Thyroid gland (tissue), 4 donors: ENCODE results near the gene GDF3.

Source experiments
- CTCF ChIP-seq, 6 experiments: fragments of 200-600 bp in 3 of 6; fragments of 450-650 bp in 3 of 6; sonication (generic) in 3 of 6; IDR thresholded peaks; one replicate each; pipeline ENCODE4 v1.5.1; 2016 to 2019; ENCODE audit warnings: antibody characterized with exemption in 6 of 6, mild to moderate bottlenecking in 2 of 6, inconsistent platforms in 1 of 6, moderate library complexity in 1 of 6
- POLR2A ChIP-seq, 2 donors: fragments of 450-650 bp; IDR thresholded peaks; one replicate each; pipeline ENCODE4 v1.6.1; 2017; ENCODE audit warnings: antibody characterized with exemption in 2 of 2, mild to moderate bottlenecking in 2 of 2, moderate library complexity in 1 of 2

DNA sequence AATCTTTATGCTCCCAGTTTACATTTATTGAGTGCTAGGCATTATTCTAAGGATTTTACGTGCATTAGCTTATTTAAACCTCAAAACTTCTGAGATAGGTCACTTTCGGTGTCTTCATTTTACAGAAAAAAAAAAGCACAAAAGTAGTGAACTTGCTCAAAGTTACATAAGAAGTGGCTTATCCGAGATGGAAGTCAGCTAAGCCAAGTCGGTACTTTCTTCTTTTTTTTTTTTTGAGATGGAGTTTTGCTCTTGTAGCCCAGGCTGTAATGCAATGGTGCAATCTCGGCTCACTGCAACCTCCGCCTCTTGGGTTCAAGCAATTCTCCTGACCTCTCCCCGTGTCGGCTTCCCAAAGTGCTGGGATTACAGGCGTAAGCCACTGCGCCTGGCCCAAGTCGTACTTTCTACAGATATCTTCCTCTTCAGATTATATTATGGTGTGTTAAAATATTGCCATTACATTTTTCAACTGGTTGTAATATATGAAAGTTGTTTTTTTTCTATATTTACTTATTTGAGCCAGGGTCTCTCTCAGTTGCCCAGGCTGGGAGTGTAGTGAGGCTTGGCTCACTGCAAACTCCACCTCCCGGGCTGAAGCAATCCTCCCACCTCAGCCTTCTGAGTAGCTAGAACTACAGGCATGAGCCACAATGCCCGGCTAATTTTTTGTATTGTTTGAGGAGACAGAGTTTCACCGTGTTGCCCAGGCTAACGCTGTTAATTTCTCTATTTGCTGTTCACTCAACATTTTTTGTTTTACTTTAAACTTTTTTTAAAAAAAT is 24.6 kb upstream of the GDF3 start:
- no peak for TF ChIP-seq CTCF (IDR thresholded peaks at IDR 0.05)
- no peak for TF ChIP-seq POLR2A (IDR thresholded peaks at IDR 0.05)
